CD4-positive, alpha-beta T cell treated with Interleukin-2 at 100 ng/mL for 4 hours (primary cell): Measurements from ENCODE around the gene OR5AU1.

Source experiments
- DNase-seq: peaks from one replicate; pipeline ENCODE4 v3.0.0-alpha.2; 2020; ENCODE audit warnings: low spot score

Gene OR5AU1

DNA sequence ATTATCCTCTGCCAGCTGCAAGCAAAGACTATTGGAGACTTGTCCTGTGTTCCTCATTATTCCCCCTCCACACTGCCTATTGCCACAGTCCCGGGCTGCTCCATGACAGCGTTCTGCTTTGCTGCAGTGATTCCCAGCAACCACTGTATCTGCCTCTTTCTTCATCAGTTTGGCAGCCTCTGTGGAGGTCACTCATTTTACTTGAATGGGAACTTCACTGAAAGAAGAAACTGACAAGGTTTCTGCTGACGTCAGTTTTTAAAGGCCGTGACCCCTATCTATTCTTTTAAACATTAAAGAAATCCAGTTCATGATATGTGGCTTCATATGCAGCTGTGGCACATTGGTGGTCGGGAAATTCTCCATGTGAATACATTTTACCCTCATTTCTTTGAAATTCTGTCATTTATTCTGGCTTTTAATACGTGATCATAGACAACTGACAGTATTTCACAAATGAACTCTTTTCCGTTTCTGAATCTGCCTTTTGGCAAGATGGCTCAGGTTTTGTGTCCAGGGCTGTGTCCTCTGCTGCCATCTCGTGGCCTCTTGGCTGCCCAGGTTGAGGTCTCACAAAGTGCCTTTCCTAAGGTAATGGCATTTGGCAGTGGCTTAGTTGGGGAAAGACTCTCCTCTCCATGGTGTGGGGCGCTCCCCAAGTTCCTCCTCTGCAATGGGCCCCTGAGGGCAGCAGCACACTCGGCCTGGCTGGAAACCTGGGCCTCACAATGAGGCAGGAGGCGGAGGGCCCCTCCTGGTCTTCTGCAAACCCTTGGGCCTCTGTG is 49.2 kb downstream of the OR5AU1 start:
- DNase-seq = peak; percentile 81

DNA sequence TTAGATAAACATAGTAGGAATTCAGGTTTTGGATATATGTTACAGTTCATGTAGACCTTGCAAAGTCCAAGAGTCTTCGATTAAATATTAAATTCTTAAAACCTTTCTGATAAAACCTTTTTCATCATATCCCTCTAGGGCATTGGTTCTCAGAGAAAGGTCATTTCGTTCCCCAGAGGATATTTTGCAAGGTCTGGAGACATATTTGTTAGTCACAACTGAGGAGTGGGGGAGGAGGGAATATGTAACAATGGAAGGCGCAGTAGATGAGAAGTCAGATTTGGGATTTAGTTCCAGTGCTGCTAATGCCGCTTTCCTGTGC is 49.7 kb downstream of the OR5AU1 start:
- no peak for DNase-seq

DNA sequence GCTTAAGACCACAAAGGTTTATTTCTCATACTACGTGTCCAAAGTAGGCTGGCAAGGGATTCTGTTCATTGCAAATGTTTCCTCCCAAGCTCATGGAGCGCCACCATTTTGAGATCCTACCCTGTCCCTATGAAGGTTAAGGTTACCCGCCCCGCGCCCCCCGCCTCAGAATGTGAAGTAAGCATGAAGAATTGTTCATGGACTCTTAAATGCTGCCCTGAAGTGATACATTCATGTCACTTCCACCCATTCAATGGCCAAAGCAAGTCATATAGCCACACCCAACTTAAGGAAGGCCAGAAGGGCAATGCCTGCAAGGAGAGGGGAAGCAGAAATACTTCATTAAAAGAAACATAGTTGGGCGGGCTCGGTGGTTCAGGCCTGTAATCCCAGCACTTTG is 50.8 kb downstream of the OR5AU1 start:
- DNase-seq = no peak
